ENCODE measurements around the gene PRR30.

DNA sequence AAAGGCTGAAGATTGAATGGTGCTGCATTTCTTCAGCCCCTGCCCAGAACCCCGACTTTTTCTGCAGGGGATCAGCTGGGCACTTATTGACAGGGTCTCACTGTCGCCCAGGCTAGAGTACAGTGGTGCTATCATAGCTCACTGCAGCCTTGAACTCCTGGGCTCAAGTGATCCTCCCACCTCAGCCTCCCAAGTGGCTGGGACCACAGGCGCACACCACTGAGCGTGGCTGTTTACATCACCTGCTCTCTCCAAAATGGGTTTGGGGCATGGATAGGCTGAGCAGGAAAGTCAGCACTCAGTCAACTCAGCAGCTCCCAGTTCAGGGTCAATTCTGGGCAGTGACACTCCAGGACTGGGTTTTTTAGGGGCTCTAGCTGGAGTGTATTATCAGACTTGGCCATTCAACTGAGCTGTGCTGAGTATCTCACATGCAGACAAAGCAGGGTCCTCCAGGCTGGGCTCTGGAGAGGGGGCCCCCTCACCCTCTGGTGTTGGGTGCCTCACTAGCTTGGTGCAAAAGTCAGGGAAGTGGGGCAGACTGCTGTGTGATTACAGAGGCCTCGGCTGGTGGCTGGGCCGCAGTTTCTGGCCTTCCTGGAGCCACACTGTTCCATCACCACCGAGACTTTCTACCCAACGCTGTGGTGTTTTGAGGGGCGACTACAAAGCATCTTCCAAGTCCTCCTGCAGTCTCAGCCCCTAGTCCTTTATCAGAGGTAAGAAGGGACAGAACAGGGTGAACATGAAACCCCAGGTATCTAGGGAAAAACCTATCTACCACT, 11.1 kb downstream of the PRR30 start:
- TF ChIP-seq, protein P1, sequence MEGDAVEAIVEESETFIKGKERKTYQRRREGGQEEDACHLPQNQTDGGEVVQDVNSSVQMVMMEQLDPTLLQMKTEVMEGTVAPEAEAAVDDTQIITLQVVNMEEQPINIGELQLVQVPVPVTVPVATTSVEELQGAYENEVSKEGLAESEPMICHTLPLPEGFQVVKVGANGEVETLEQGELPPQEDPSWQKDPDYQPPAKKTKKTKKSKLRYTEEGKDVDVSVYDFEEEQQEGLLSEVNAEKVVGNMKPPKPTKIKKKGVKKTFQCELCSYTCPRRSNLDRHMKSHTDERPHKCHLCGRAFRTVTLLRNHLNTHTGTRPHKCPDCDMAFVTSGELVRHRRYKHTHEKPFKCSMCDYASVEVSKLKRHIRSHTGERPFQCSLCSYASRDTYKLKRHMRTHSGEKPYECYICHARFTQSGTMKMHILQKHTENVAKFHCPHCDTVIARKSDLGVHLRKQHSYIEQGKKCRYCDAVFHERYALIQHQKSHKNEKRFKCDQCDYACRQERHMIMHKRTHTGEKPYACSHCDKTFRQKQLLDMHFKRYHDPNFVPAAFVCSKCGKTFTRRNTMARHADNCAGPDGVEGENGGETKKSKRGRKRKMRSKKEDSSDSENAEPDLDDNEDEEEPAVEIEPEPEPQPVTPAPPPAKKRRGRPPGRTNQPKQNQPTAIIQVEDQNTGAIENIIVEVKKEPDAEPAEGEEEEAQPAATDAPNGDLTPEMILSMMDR (IDR thresholded peaks at IDR 0.05; ENCODE audit: insufficient read depth, low read length) = no peak
- TF ChIP-seq POLR2AphosphoS5 (IDR thresholded peaks at IDR 0.05; ENCODE audit: low read depth) = no peak; the same call in 1 of the 2 replicates
- TF ChIP-seq, protein P2, sequence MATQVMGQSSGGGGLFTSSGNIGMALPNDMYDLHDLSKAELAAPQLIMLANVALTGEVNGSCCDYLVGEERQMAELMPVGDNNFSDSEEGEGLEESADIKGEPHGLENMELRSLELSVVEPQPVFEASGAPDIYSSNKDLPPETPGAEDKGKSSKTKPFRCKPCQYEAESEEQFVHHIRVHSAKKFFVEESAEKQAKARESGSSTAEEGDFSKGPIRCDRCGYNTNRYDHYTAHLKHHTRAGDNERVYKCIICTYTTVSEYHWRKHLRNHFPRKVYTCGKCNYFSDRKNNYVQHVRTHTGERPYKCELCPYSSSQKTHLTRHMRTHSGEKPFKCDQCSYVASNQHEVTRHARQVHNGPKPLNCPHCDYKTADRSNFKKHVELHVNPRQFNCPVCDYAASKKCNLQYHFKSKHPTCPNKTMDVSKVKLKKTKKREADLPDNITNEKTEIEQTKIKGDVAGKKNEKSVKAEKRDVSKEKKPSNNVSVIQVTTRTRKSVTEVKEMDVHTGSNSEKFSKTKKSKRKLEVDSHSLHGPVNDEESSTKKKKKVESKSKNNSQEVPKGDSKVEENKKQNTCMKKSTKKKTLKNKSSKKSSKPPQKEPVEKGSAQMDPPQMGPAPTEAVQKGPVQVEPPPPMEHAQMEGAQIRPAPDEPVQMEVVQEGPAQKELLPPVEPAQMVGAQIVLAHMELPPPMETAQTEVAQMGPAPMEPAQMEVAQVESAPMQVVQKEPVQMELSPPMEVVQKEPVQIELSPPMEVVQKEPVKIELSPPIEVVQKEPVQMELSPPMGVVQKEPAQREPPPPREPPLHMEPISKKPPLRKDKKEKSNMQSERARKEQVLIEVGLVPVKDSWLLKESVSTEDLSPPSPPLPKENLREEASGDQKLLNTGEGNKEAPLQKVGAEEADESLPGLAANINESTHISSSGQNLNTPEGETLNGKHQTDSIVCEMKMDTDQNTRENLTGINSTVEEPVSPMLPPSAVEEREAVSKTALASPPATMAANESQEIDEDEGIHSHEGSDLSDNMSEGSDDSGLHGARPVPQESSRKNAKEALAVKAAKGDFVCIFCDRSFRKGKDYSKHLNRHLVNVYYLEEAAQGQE (IDR thresholded peaks at IDR 0.05; ENCODE audit: insufficient replicate concordance, low read depth) = no peak
- no peak for TF ChIP-seq SPI1 (IDR thresholded peaks at IDR 0.05; ENCODE audit: borderline replicate concordance, low read depth)
- no peak for TF ChIP-seq GABPA (IDR thresholded peaks at IDR 0.05; ENCODE audit: low read depth)

Measured in HL-60 (cell line).